IMR-90 (cell line): ENCODE results near the gene ACBD5. TPM values are rescaled to one million over a fixed set of nuclear protein-coding genes. Genes with fewer than 3 reads are reported as not detected.

Experiments
- ATAC-seq: fragments of 200-7000 bp; cut with Tn5 transposase; 2 replicates; pipeline ENCODE4 v1.9.1; 2020; ENCODE audit warnings: low read depth, mild to moderate bottlenecking, moderate library complexity
- BruUV-seq: library from RNA; stranded (reverse); fragments of 400-500 nt; replicated peaks from 2 replicates; lab custom pipeline; 2021; lab: Mats Ljungman, UMichigan
- CTCF ChIA-PET: fragments of 300-600 bp; formaldehyde crosslinking; extraction: SDS; loops from one replicate; lab custom pipeline; 2021; ENCODE audit warnings: antibody characterized with exemption; lab: Yijun Ruan, JAX
- POLR2A ChIA-PET: fragments of 300-600 bp; sonication (Branson Sonifier 250); formaldehyde crosslinking; loops from one replicate; lab custom pipeline; 2022; ENCODE audit warnings: antibody characterized with exemption; ENCODE audit not compliant: unreplicated experiment; lab: Charles Lee
- DNase-seq: peaks from one replicate; pipeline ENCODE4 v3.0.0; 2013
- H2AFZ ChIP-seq: replicated peaks from 2 replicates; pipeline ENCODE3; 2013; ENCODE audit warnings: low read length, mild to moderate bottlenecking; ENCODE audit not compliant: poor library complexity
- H2AK5ac ChIP-seq: 2 replicates; pipeline ENCODE4 v1.6.1; 2013; ENCODE audit warnings: low read depth, low read length, inconsistent platforms
- H2AK9ac ChIP-seq: replicated peaks from 2 replicates; pipeline ENCODE3; 2013; ENCODE audit warnings: mild to moderate bottlenecking, low read depth, low read length, moderate library complexity; ENCODE audit not compliant: poor library complexity
- H2BK120ac ChIP-seq: 2 replicates; pipeline ENCODE4 v1.6.1; 2013; ENCODE audit warnings: low read depth, low read length, inconsistent platforms
- H2BK15ac ChIP-seq: 3 replicates; pipeline ENCODE4 v1.6.1; 2013; ENCODE audit warnings: low read depth, low read length, inconsistent platforms
- H2BK20ac ChIP-seq: 2 replicates; pipeline ENCODE4 v1.6.1; 2013; ENCODE audit warnings: low read depth, mild to moderate bottlenecking, inconsistent platforms, low read length, moderate library complexity
- H2BK5ac ChIP-seq: 2 replicates; pipeline ENCODE4 v1.6.1; 2013; ENCODE audit warnings: mild to moderate bottlenecking, low read depth, low read length, inconsistent platforms; ENCODE audit not compliant: poor library complexity, severe bottlenecking
- H3K14ac ChIP-seq: replicated peaks from 2 replicates; pipeline ENCODE4 v1.6.1; 2013; ENCODE audit warnings: low read depth, low read length, inconsistent platforms
- H3K18ac ChIP-seq: 2 replicates; pipeline ENCODE4 v1.6.1; 2013; ENCODE audit warnings: low read depth, low read length, control low read depth
- H3K23ac ChIP-seq: 2 replicates; pipeline ENCODE4 v1.6.1; 2013; ENCODE audit warnings: low read depth, low read length, inconsistent platforms
- H3K27ac ChIP-seq: 2 replicates; pipeline ENCODE4 v1.5.1; 2013; ENCODE audit warnings: mild to moderate bottlenecking, control low read depth, low read length; ENCODE audit not compliant: insufficient read depth
- H3K27me3 ChIP-seq: 2 replicates; pipeline ENCODE4 v1.6.1; 2013; ENCODE audit warnings: low read length; ENCODE audit not compliant: control insufficient read depth, insufficient read depth
- H3K36me3 ChIP-seq: 2 replicates; pipeline ENCODE4 v1.6.1; 2013; ENCODE audit warnings: low read length, mixed read lengths; ENCODE audit not compliant: control insufficient read depth, insufficient read depth
- H3K4ac ChIP-seq: 2 replicates; pipeline ENCODE4 v1.6.1; 2013; ENCODE audit warnings: low read depth, low read length, inconsistent platforms
- H3K4me1 ChIP-seq: 2 replicates; pipeline ENCODE4 v1.6.1; 2013; ENCODE audit warnings: low read length, mixed read lengths; ENCODE audit not compliant: control insufficient read depth, insufficient read depth
- H3K4me2 ChIP-seq: 2 replicates; pipeline ENCODE4 v1.6.1; 2013; ENCODE audit warnings: low read depth, mild to moderate bottlenecking, control low read depth, low read length, moderate library complexity
- H3K4me3 ChIP-seq: 2 replicates; pipeline ENCODE4 v1.5.1; 2013; ENCODE audit warnings: low read depth, mild to moderate bottlenecking, control low read depth, low read length, moderate library complexity; ENCODE audit not compliant: insufficient read depth
- H3K56ac ChIP-seq: 2 replicates; pipeline ENCODE4 v1.6.1; 2013; ENCODE audit warnings: low read length, inconsistent platforms; ENCODE audit not compliant: insufficient read depth; ENCODE audit errors: extremely low read depth
- H3K79me1 ChIP-seq, 2 experiments: 2 replicates each; pipeline ENCODE4 v1.6.1; 2013; ENCODE audit warnings: low read length in 2 of 2, inconsistent platforms in 1 of 2, low read depth in 1 of 2
- H3K9ac ChIP-seq: 2 replicates; pipeline ENCODE4 v1.6.1; 2013; ENCODE audit warnings: low read depth, low read length, control low read depth
- H3K9me1 ChIP-seq: 2 replicates; pipeline ENCODE4 v1.6.1; 2013; ENCODE audit warnings: low read length, inconsistent platforms; ENCODE audit not compliant: insufficient read depth
- H3K9me3 ChIP-seq: 2 replicates; pipeline ENCODE4 v1.6.1; 2013; ENCODE audit warnings: low read length; ENCODE audit not compliant: control insufficient read depth, insufficient read depth
- H4K20me1 ChIP-seq: 2 replicates; pipeline ENCODE4 v1.6.1; 2013; ENCODE audit warnings: low read length, inconsistent platforms; ENCODE audit not compliant: insufficient read depth
- H4K5ac ChIP-seq: 2 replicates; pipeline ENCODE4 v1.6.1; 2013; ENCODE audit warnings: mild to moderate bottlenecking, low read depth, low read length, control low read depth
- H4K8ac ChIP-seq, 2 experiments: 2 replicates each; pipeline ENCODE4 v1.6.1; 2013; ENCODE audit warnings: low read depth in 2 of 2, low read length in 2 of 2, control low read depth in 1 of 2, inconsistent platforms in 1 of 2
- H4K91ac ChIP-seq: 2 replicates; pipeline ENCODE4 v1.6.1; 2013; ENCODE audit warnings: low read depth, low read length, inconsistent platforms; ENCODE audit not compliant: insufficient read depth
- BHLHE40 ChIP-seq: fragments of 150-350 bp; IDR thresholded peaks from 2 replicates; pipeline ENCODE4 v1.6.1; 2016; ENCODE audit warnings: mild to moderate bottlenecking, low read depth, low read length
- CEBPB ChIP-seq: IDR thresholded peaks from 2 replicates; pipeline ENCODE4 v1.6.1; 2012; ENCODE audit warnings: low read depth, low read length, improper control_type of control experiment
- CHD1 ChIP-seq: IDR thresholded peaks from 2 replicates; pipeline ENCODE4 v1.6.1; 2012; ENCODE audit warnings: low read depth, low read length, improper control_type of control experiment
- CTCF ChIP-seq: conservative IDR thresholded peaks from 2 replicates; pipeline ENCODE4 v1.5.1; 2012; ENCODE audit warnings: mild to moderate bottlenecking, low read depth, low read length, improper control_type of control experiment
- ELK1 ChIP-seq: fragments of 150-350 bp; IDR thresholded peaks from 2 replicates; pipeline ENCODE4 v1.6.1; 2016; ENCODE audit warnings: low read depth, mild to moderate bottlenecking, low read length, moderate library complexity, borderline replicate concordance
- FOS ChIP-seq: fragments of 150-350 bp; IDR thresholded peaks from 2 replicates; pipeline ENCODE4 v1.6.1; 2016; ENCODE audit warnings: low read depth, low read length
- MAFK ChIP-seq: IDR thresholded peaks from 2 replicates; pipeline ENCODE4 v1.6.1; 2012; ENCODE audit warnings: low read depth, low read length, improper control_type of control experiment
- MAZ ChIP-seq: IDR thresholded peaks from 2 replicates; pipeline ENCODE4 v1.6.1; 2012; ENCODE audit warnings: low read depth, mild to moderate bottlenecking, low read length, improper control_type of control experiment, moderate library complexity, borderline replicate concordance
- MXI1 ChIP-seq: IDR thresholded peaks from 2 replicates; pipeline ENCODE4 v1.6.1; 2012; ENCODE audit warnings: low read depth, mild to moderate bottlenecking, low read length, moderate library complexity, borderline replicate concordance
- NFE2L2 ChIP-seq: fragments of 150-350 bp; IDR thresholded peaks from 2 replicates; pipeline ENCODE4 v1.6.1; 2016; ENCODE audit warnings: low read depth, mild to moderate bottlenecking, low read length
- POLR2A ChIP-seq: IDR thresholded peaks from 2 replicates; pipeline ENCODE4 v1.6.1; 2012; ENCODE audit warnings: mild to moderate bottlenecking, low read depth, low read length
- RAD21 ChIP-seq: IDR thresholded peaks from 2 replicates; pipeline ENCODE4 v1.6.1; 2012; ENCODE audit warnings: low read length, improper control_type of control experiment
- RCOR1 ChIP-seq: IDR thresholded peaks from 2 replicates; pipeline ENCODE4 v1.6.1; 2012; ENCODE audit warnings: mild to moderate bottlenecking, low read length, improper control_type of control experiment; ENCODE audit not compliant: insufficient replicate concordance
- RFX5 ChIP-seq: IDR thresholded peaks from 2 replicates; pipeline ENCODE4 v1.8.0; 2012; ENCODE audit warnings: low read depth, mild to moderate bottlenecking, low read length, moderate library complexity
- SMC3 ChIP-seq: fragments of 150-350 bp; IDR thresholded peaks from 2 replicates; pipeline ENCODE4 v1.6.1; 2016; ENCODE audit warnings: low read depth, mild to moderate bottlenecking, antibody characterized with exemption, low read length, moderate library complexity
- USF2 ChIP-seq: fragments of 150-350 bp; IDR thresholded peaks from 2 replicates; pipeline ENCODE4 v1.6.1; 2017; ENCODE audit warnings: mild to moderate bottlenecking, antibody characterized with exemption, low read length, low read depth
- WGBS, 2 experiments: methylation state at CpG; one replicate each; pipeline versions ENCODE4 v1.1.5 to v1.1.7; 2013; ENCODE audit warnings: missing lambda C conversion rate in 2 of 2; ENCODE audit not compliant: insufficient read length in 1 of 2; ENCODE audit errors: extremely low coverage in 2 of 2; 5-methylcytosine and 5-hydroxymethylcytosine counted together
- dilution Hi-C: fragments of 300-500 bp; cut with HindIII; formaldehyde crosslinking; loops from one replicate; pipeline ENCODE4 v1.14.3; 2018; ENCODE audit warnings: low sequenced_read_pairs; ENCODE audit not compliant: unreplicated experiment
- in situ Hi-C: fragments of 300-500 bp; cut with MboI; formaldehyde crosslinking; loops from 3 replicates; pipeline ENCODE4 v1.14.3; 2019; ENCODE audit warnings: low sequenced_read_pairs, inconsistent platforms, mixed read lengths
- intact Hi-C: fragments of 100-400 bp; cut with micrococcal nuclease; formaldehyde crosslinking; loops from 2 replicates; pipeline ENCODE4 v1.10.0; 2022
- polyA plus RNA-seq, 3 experiments: library from polyadenylated mRNA; depleted of rRNA; stranded (reverse); fragments of >200 nt; gene quantifications; 2 replicates each; pipeline ENCODE4 v1.2.3, GENCODE V29; 2012; ENCODE audit warnings: low replicate concordance in 1 of 3
- total RNA-seq: library from RNA; depleted of rRNA; stranded (reverse); fragments of >200 nt; gene quantifications from 2 replicates; pipeline ENCODE4 v1.2.3, GENCODE V29; 2012

The ACBD5 gene
- total and polyA plus RNA-seq, 2 of the 4 experiments (the other 2 are of a cell fraction): 7.7 to 11.7 TPM

GRCh38 chr10:27258492-27258837, 17.9 kb upstream of the ACBD5 start:
- in situ Hi-C loops (no loop called here), dilution Hi-C loops (no loop called here), intact Hi-C loops (no loop called here)
- Histone ChIP-seq H2BK20ac (no peak overlapping the region), H3K4me3 (no peak overlapping the region; the same call in 1 of the 2 replicates), H4K5ac (no peak overlapping the region), H3K27me3 (peaks cover 31% of the 10 kb centered on the region), H2BK5ac (no peak overlapping the region), H3K27ac (no peak overlapping the region), H3K18ac (no peak overlapping the region), H3K9me1 (no peaks in the 10 kb centered on the region), H4K20me1 (no peaks in the 10 kb centered on the region), H2BK15ac (no peak overlapping the region), H3K23ac (no peak overlapping the region), H3K4me1 (no peaks in the 10 kb centered on the region), H4K8ac (no peak overlapping the region), H3K9me3 (peaks cover 7% of the 10 kb centered on the region; the same call in 1 of the 2 replicates), H4K91ac (no peak overlapping the region), H3K9ac (no peak overlapping the region), H2AK9ac (no peak overlapping the region), H2AFZ (peak overlapping the region; percentile 79), H3K56ac (no peak overlapping the region), H3K79me1 (no peaks in the 10 kb centered on the region), H3K36me3 (no peaks in the 10 kb centered on the region), H2AK5ac (no peak overlapping the region), H3K4me2 (peak overlapping the region; percentile 65; the same call in 1 of the 2 replicates), H2BK120ac (no peak overlapping the region), H3K4ac (no peak overlapping the region), H3K14ac (no peak overlapping the region)
- ChIA-PET POLR2A (no interaction called here), CTCF (no interaction called here)
- ATAC-seq (no peak), DNase-seq (no peak)
- no peak for TF ChIP-seq RFX5
- TF ChIP-seq MXI1: no peak
- no peak for TF ChIP-seq RCOR1
- no peak for TF ChIP-seq POLR2A
- TF ChIP-seq USF2: no peak
- TF ChIP-seq BHLHE40: no peak
- no peak for TF ChIP-seq SMC3
- no peak for TF ChIP-seq NFE2L2
- TF ChIP-seq FOS: no peak
- TF ChIP-seq CTCF: no peak
- TF ChIP-seq CEBPB: no peak
- TF ChIP-seq ELK1: no peak
- no peak for TF ChIP-seq MAZ
- TF ChIP-seq RAD21: no peak
- TF ChIP-seq CHD1: no peak
- no peak for TF ChIP-seq MAFK
- WGBS, 2 experiments: 0% methylated on average over 3 of the region's 18 CpGs; no CpG with 5 or more reads in 1 of the 2 experiments
- no TSS peak for BruUV-seq
